ENCODE measurements around the gene MT1A. TPM values are rescaled to one million over a fixed set of nuclear protein-coding genes. Genes with fewer than 3 reads are reported as not detected.

Gene MT1A
- total RNA-seq, 4 donors from 2014 or later: 9.9 to 171 (median 25.5) TPM; not detected in 1

DNA sequence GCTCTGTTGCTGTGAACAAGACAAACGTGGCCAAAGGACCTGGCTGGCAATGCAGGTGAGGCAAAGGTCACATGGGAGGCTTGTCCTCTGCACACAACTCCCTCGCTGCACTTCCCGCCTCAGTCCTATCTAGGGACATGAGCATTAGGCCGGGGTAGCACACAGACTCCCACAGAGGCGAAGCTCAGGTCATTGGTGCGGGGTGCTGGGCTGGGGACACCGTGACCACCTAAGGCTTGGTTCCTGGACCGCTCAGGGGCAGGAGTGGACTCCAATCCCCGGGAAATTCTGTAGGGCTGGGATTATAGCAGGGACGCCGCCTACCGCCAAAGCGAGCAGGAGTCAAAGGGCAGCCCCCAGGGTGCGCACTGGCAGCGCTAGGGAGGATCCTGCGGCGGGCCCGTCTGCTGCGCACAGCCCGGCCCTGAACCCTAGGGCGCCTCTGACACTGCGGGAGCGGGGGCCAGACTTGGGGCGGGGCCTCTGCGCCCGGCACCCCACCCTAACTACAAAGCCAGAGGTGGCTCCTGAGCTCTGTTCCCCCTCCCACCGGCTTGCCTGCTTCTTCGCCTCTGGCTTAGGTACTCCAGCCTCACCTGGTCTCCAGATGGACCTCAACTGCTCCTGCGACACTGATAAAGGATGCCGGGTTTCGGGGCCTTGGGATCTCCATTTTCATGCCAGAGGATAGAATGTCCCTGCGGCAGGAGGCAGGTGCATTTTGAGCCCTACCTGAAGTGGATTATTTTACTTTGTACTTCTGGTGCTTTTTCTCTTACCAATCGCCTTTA, 9.4 kb downstream of the MT1A start:
- peaks cover 0 to 14% (median 10%) of the 10 kb centered on the region in 3 donors for H3K4me1 ChIP-seq
- no peak overlapping the region for H3K27ac ChIP-seq
- H3K9me3 ChIP-seq: no peaks in the 10 kb centered on the region
- no peak for ATAC-seq
- WGBS, 2 donors (ENCODE audit: low coverage in 1 of 2): 39 to 72% methylated on average over 2 to 4 of the region's 33 CpGs
- no peak for TF ChIP-seq CTCF (IDR thresholded peaks at IDR 0.05)
- no peak for TF ChIP-seq POLR2A (IDR thresholded peaks at IDR 0.05)
- no peak for TF ChIP-seq EP300 (IDR thresholded peaks at IDR 0.05)
- TF ChIP-seq POLR2AphosphoS5 (IDR thresholded peaks at IDR 0.05): no peak
- H3K4me3 ChIP-seq: no peak overlapping the region
- H3K27me3 ChIP-seq: peaks cover 74% of the 10 kb centered on the region
- H3K36me3 ChIP-seq: no peaks in the 10 kb centered on the region

GRCh38 chr16:56649271-56649670, 10.8 kb downstream of the MT1A start:
- H3K27me3 ChIP-seq: peaks cover 60% of the 10 kb centered on the region
- no CpG with 5 or more reads among the region's 2 CpGs for WGBS, 2 donors (ENCODE audit: low coverage in 1 of 2)
- no peaks in the 10 kb centered on the region for H3K36me3 ChIP-seq
- H3K4me3 ChIP-seq: no peak overlapping the region
- no peaks in the 10 kb centered on the region for H3K4me1 ChIP-seq
- no peak for ATAC-seq
- H3K9me3 ChIP-seq: no peaks in the 10 kb centered on the region
- H3K27ac ChIP-seq: no peak overlapping the region
- TF ChIP-seq POLR2A (IDR thresholded peaks at IDR 0.05) (no peak), EP300 (IDR thresholded peaks at IDR 0.05) (no peak), POLR2AphosphoS5 (IDR thresholded peaks at IDR 0.05) (no peak), CTCF (IDR thresholded peaks at IDR 0.05) (no peak)

- peaks cover 54% of the 10 kb centered on the region for H3K27me3 ChIP-seq
- H3K4me1 ChIP-seq: no peaks in the 10 kb centered on the region
- 84 to 92% methylated on average over 3 of the region's 3 CpGs for WGBS, 2 donors (ENCODE audit: low coverage in 1 of 2)
- no peaks in the 10 kb centered on the region for H3K9me3 ChIP-seq
- TF ChIP-seq EP300 (IDR thresholded peaks at IDR 0.05): no peak
- no peak for TF ChIP-seq POLR2AphosphoS5 (IDR thresholded peaks at IDR 0.05)
- no peak for TF ChIP-seq CTCF (IDR thresholded peaks at IDR 0.05)
- no peak for TF ChIP-seq POLR2A (IDR thresholded peaks at IDR 0.05)
- H3K4me3 ChIP-seq: no peak overlapping the region
- no peaks in the 10 kb centered on the region for H3K36me3 ChIP-seq
- H3K27ac ChIP-seq: no peak overlapping the region
- no peak for ATAC-seq
These were observed 11.4 kb downstream of the MT1A start for GRCh38 chr16:56649820-56650219.

DNA sequence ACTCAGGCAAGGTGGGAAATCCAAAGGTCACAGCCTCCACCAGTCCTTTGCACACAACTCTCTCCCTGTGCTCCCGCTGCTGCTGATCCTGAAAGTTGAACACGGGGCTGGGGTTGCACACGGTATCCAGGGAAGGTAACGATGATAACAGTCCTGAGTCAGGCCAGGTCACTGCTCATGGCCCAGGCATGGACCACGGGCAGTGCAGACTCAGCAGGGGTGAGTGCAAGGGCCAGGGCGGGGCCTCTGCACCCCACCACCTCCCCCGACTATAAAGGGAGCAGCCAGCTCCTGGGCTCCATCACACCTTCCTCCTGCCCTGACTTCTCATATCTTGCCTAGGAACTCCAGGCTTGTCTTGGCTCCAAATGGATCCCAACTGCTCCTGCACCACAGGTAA, 13.1 kb downstream of the MT1A start, which contains the start of gene MT1B:
Gene MT1B, plus strand, starts transcription at position 301 of the 400 bp plus-strand sequence. Its CDS starts 68 bp downstream, at position 369.
- no CpG with 5 or more reads among the region's 7 CpGs for WGBS, 2 donors (ENCODE audit: low coverage in 1 of 2)
- H3K4me3 ChIP-seq: no peak within 1 kb of the TSS
- ATAC-seq: no peak

More for the DNA sequence above, 13.1 kb downstream of the MT1A start, which contains the start of gene MT1B:
- Histone ChIP-seq H3K27me3 (peaks cover 37% of the 10 kb centered on the region), H3K27ac (no peak within 1 kb of the TSS), H3K4me1 (no peaks in the 10 kb centered on the region), H3K9me3 (no peaks in the 10 kb centered on the region), H3K36me3 (no peaks in the 10 kb centered on the region)
- TF ChIP-seq POLR2A (IDR thresholded peaks at IDR 0.05) (no peak), CTCF (IDR thresholded peaks at IDR 0.05) (no peak), EP300 (IDR thresholded peaks at IDR 0.05) (no peak)
